Activated CD8-positive, alpha-beta T cell treated with anti-CD3 and anti-CD28 coated beads for 36 hours (primary cell): Measurements from ENCODE around the gene ATP6V1G3. TPM values are rescaled to one million over a fixed set of nuclear protein-coding genes. Genes with fewer than 3 reads are reported as not detected.

Experiments
- ATAC-seq: fragments of 200-7000 bp; cut with Tn5 transposase; one replicate; pipeline ENCODE4 v1.10.0; 2021; ENCODE audit warnings: mild to moderate bottlenecking, moderate library complexity
- CTCF ChIA-PET: fragments of 350-600 bp; sonication (Branson Sonifier 250); formaldehyde crosslinking; loops from one replicate; lab custom pipeline; 2021; ENCODE audit warnings: antibody characterized with exemption; lab: Charles Lee
- POLR2A ChIA-PET: fragments of 350-600 bp; sonication (Branson Sonifier 250); formaldehyde crosslinking; loops from one replicate; lab custom pipeline; 2021; ENCODE audit warnings: antibody characterized with exemption; lab: Charles Lee
- DNase-seq: peaks from one replicate; pipeline ENCODE4 v3.0.0-alpha.2; 2020
- H3K27ac Mint-ChIP-seq: one replicate; pipeline ENCODE4 v1.8.0; 2021; ENCODE audit warnings: mild to moderate bottlenecking, mixed read lengths
- H3K27me3 Mint-ChIP-seq: one replicate; pipeline ENCODE4 v1.8.0; 2021; ENCODE audit warnings: mixed read lengths
- H3K36me3 Mint-ChIP-seq: one replicate; pipeline ENCODE4 v1.8.0; 2021; ENCODE audit warnings: low read depth, mixed read lengths
- H3K4me1 Mint-ChIP-seq: one replicate; pipeline ENCODE4 v1.8.0; 2021; ENCODE audit warnings: low read depth, mixed read lengths
- H3K4me3 Mint-ChIP-seq: one replicate; pipeline ENCODE4 v1.8.0; 2021; ENCODE audit warnings: mild to moderate bottlenecking, moderate library complexity, mixed read lengths
- H3K9me3 Mint-ChIP-seq: one replicate; pipeline ENCODE4 v1.8.0; 2021; ENCODE audit warnings: mixed read lengths
- intact Hi-C: fragments of 100-400 bp; cut with micrococcal nuclease; formaldehyde crosslinking; loops from one replicate; pipeline ENCODE4 v1.10.0; 2022
- total RNA-seq, 2 experiments: library from RNA; stranded (reverse); gene quantifications; one replicate each; pipeline ENCODE4 v1.2.3, GENCODE V29; 2021
- TF ChIP-seq, protein P1 (sequence below): fragments of 200-600 bp; IDR thresholded peaks from one replicate; pipeline ENCODE4 v1.8.0; 2022; ENCODE audit warnings: antibody characterized with exemption, mild to moderate bottlenecking

The ATP6V1G3 gene
- total RNA-seq, 2 experiments from 2014 or later: not detected

DNA sequence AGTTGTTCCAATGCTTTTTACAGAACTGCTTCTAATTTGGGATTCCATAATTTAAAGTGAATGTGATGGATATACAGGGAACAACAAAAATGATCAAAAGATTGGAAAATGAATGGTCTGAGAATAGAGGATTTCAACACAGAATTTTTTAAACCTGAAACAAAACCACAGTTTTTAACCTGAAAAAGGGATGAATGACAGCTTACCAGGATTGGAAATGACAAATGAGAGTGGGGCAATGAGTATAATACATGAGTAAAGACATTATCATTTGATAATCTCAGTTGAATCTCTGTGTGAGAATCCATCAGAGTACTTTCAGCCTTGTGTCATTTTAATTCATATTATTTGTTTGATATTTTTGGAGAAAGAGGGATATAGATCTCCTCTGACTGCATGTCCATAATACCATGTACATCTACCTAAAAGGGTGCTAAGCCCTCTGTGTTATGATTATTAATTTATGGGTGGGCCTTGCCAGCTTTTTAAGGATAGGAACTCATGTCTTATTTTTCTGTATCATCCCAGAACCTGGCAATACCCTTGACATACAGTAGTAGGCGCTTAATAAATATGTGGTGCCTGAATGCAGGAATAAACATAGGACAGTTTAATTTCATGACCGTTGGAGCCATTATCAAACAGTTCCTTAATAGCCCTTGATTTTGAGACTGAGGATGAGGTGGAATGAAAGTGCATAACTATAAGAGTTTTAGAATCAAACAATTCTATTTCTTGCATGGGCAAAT is 12.4 kb upstream of the ATP6V1G3 start:
- intact Hi-C loops: no loop called here
- ChIA-PET CTCF (no interaction called here), POLR2A (interaction anchor here (1.2 kb wide), 1 partner anchor 72 kb away, joined by 3 read pairs; no protein-coding TSS in a partner anchor)
- peaks cover 1% of the 10 kb centered on the region for H3K9me3 Mint-ChIP-seq
- DNase-seq: no peak
- H3K27ac Mint-ChIP-seq: no peak overlapping the region
- no peak for ATAC-seq
- TF ChIP-seq, protein P1, sequence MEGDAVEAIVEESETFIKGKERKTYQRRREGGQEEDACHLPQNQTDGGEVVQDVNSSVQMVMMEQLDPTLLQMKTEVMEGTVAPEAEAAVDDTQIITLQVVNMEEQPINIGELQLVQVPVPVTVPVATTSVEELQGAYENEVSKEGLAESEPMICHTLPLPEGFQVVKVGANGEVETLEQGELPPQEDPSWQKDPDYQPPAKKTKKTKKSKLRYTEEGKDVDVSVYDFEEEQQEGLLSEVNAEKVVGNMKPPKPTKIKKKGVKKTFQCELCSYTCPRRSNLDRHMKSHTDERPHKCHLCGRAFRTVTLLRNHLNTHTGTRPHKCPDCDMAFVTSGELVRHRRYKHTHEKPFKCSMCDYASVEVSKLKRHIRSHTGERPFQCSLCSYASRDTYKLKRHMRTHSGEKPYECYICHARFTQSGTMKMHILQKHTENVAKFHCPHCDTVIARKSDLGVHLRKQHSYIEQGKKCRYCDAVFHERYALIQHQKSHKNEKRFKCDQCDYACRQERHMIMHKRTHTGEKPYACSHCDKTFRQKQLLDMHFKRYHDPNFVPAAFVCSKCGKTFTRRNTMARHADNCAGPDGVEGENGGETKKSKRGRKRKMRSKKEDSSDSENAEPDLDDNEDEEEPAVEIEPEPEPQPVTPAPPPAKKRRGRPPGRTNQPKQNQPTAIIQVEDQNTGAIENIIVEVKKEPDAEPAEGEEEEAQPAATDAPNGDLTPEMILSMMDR: no peak
- no peak overlapping the region for H3K4me3 Mint-ChIP-seq
- H3K36me3 Mint-ChIP-seq: no peaks in the 10 kb centered on the region
- H3K27me3 Mint-ChIP-seq: no peaks in the 10 kb centered on the region
- peaks cover 68% of the 10 kb centered on the region for H3K4me1 Mint-ChIP-seq

- peaks cover 4% of the 10 kb centered on the region for H3K36me3 Mint-ChIP-seq
- H3K27ac Mint-ChIP-seq: no peak overlapping the region
- ChIA-PET CTCF (interaction anchor here (1.2 to 1.6 kb wide), 4 partner anchors 11 to 75 kb away, joined by 3 to 6 read pairs (median 4); no protein-coding TSS in a partner anchor), POLR2A (interaction anchor here (0.7 to 0.9 kb wide), 2 partner anchors 24 to 70 kb away, joined by 3 read pairs; no protein-coding TSS in a partner anchor)
- peaks cover 10% of the 10 kb centered on the region for H3K9me3 Mint-ChIP-seq
- TF ChIP-seq, protein P1: no peak
- H3K4me1 Mint-ChIP-seq: peaks cover 50% of the 10 kb centered on the region
- no peak overlapping the region for H3K4me3 Mint-ChIP-seq
- intact Hi-C loops: no loop called here
- ATAC-seq (no peak), DNase-seq (no peak)
- H3K27me3 Mint-ChIP-seq: no peaks in the 10 kb centered on the region
Observed at GRCh38 chr1:198550941-198551524, 10.6 kb upstream of the ATP6V1G3 start.

GRCh38 chr1:198549866-198550265 is 9.4 kb upstream of the ATP6V1G3 start:
- POLR2A ChIA-PET: no interaction called here
- ATAC-seq: peak; percentile 70
- no peak overlapping the region for H3K27ac Mint-ChIP-seq

GRCh38 chr1:198548890-198549289 is 8.4 kb upstream of the ATP6V1G3 start:
- ChIA-PET POLR2A (no interaction called here), CTCF (interaction anchor here (1.3 kb wide), 1 partner anchor 57 kb away, joined by 5 read pairs; no protein-coding TSS in a partner anchor)
- TF ChIP-seq, protein P1: no peak
- H3K4me1 Mint-ChIP-seq: peaks cover 39% of the 10 kb centered on the region
- DNase-seq: no peak
- H3K9me3 Mint-ChIP-seq: peaks cover 12% of the 10 kb centered on the region
- H3K27ac Mint-ChIP-seq: no peak overlapping the region
- no peaks in the 10 kb centered on the region for H3K27me3 Mint-ChIP-seq
- intact Hi-C loops: no loop called here
- no peak for ATAC-seq
- no peak overlapping the region for H3K4me3 Mint-ChIP-seq
- peaks cover 4% of the 10 kb centered on the region for H3K36me3 Mint-ChIP-seq

More at GRCh38 chr1:198549866-198550265, 9.4 kb upstream of the ATP6V1G3 start:
- DNase-seq: no peak
- TF ChIP-seq, protein P1: no peak
- peaks cover 12% of the 10 kb centered on the region for H3K9me3 Mint-ChIP-seq
- no peak overlapping the region for H3K4me3 Mint-ChIP-seq
- intact Hi-C loops: no loop called here
- CTCF ChIA-PET: interaction anchor here (0.8 to 1.5 kb wide), 5 partner anchors 10 to 56 kb away, joined by 3 to 6 read pairs (median 4); partner anchors contain the start of gene ATP6V1G3
- H3K4me1 Mint-ChIP-seq: peaks cover 42% of the 10 kb centered on the region
- H3K27me3 Mint-ChIP-seq: no peaks in the 10 kb centered on the region
- peaks cover 4% of the 10 kb centered on the region for H3K36me3 Mint-ChIP-seq
